ENCODE results near the gene DDX25.

GRCh38 chr11:125923012-125923579, 18.8 kb downstream of the DDX25 start:
- TF ChIP-seq POLR2A (IDR thresholded peaks at IDR 0.05), result no peak
- TF ChIP-seq CTCF (IDR thresholded peaks at IDR 0.05 in 4 of 5, conservative IDR thresholded peaks at IDR 0.05 in 1 of 5), result peak; percentile 38 to 74 (median 64)
